H9 (cell line): Measurements from ENCODE around the gene AOC1. TPM values are rescaled to one million over a fixed set of nuclear protein-coding genes. Genes with fewer than 3 reads are reported as not detected.

ENCODE experiments used
- DNase-seq: peaks from one replicate; pipeline ENCODE4 v3.0.0-alpha.2; 2017
- H2AFZ ChIP-seq: one replicate; pipeline ENCODE4 v1.6.1; 2013; ENCODE audit warnings: mild to moderate bottlenecking, low read length, control low read depth, moderate library complexity
- H2AK5ac ChIP-seq: 2 replicates; pipeline ENCODE4 v1.6.1; 2013; ENCODE audit warnings: low read length, control low read depth, mixed read lengths; ENCODE audit not compliant: insufficient read length
- H2BK120ac ChIP-seq: one replicate; pipeline ENCODE4 v1.6.1; 2013; ENCODE audit warnings: low read depth, mild to moderate bottlenecking, low read length, control low read depth, inconsistent platforms; ENCODE audit not compliant: poor library complexity, severe bottlenecking
- H2BK12ac ChIP-seq: 2 replicates; pipeline ENCODE4 v1.6.1; 2013; ENCODE audit warnings: low read length, control low read depth, mixed read lengths, low read depth; ENCODE audit not compliant: insufficient read length
- H2BK15ac ChIP-seq: 2 replicates; pipeline ENCODE4 v1.6.1; 2013; ENCODE audit warnings: low read depth, low read length, control low read depth
- H2BK20ac ChIP-seq: one replicate; pipeline ENCODE4 v1.6.1; 2013; ENCODE audit warnings: low read depth, mild to moderate bottlenecking, low read length, control low read depth, inconsistent platforms; ENCODE audit not compliant: poor library complexity, severe bottlenecking
- H2BK5ac ChIP-seq: 2 replicates; pipeline ENCODE4 v1.6.1; 2013; ENCODE audit warnings: low read length, control low read depth, mixed read lengths; ENCODE audit not compliant: insufficient read length
- H3K14ac ChIP-seq: 2 replicates; pipeline ENCODE4 v1.6.1; 2013; ENCODE audit warnings: low read length, control low read depth; ENCODE audit not compliant: insufficient read depth
- H3K18ac ChIP-seq: 2 replicates; pipeline ENCODE4 v1.6.1; 2013; ENCODE audit warnings: low read depth, mild to moderate bottlenecking, mixed read lengths, low read length, control low read depth; ENCODE audit not compliant: insufficient read length
- H3K23ac ChIP-seq: 2 replicates; pipeline ENCODE4 v1.6.1; 2013; ENCODE audit warnings: low read length, control low read depth, mixed read lengths, low read depth; ENCODE audit not compliant: insufficient read length
- H3K23me2 ChIP-seq: 2 replicates; pipeline ENCODE4 v1.6.1; 2013; ENCODE audit warnings: low read depth, mild to moderate bottlenecking, mixed read lengths, low read length, control low read depth; ENCODE audit not compliant: insufficient read length, poor library complexity, severe bottlenecking
- H3K27ac ChIP-seq: 2 replicates; pipeline ENCODE4 v1.5.1; 2013; ENCODE audit warnings: low read length, control low read depth, mixed read lengths, low read depth; ENCODE audit not compliant: insufficient read length
- H3K27me3 ChIP-seq: 2 replicates; pipeline ENCODE4 v1.6.1; 2013; ENCODE audit warnings: low read length, control low read depth, inconsistent platforms; ENCODE audit not compliant: insufficient read depth
- H3K4ac ChIP-seq: 2 replicates; pipeline ENCODE4 v1.6.1; 2013; ENCODE audit warnings: low read depth, mild to moderate bottlenecking, control low read depth, inconsistent platforms, low read length, moderate library complexity
- H3K4me1 ChIP-seq: 2 replicates; pipeline ENCODE4 v1.6.1; 2013; ENCODE audit warnings: low read length, control low read depth, inconsistent platforms; ENCODE audit not compliant: insufficient read depth
- H3K4me2 ChIP-seq: 2 replicates; pipeline ENCODE4 v1.6.1; 2013; ENCODE audit warnings: low read length, control low read depth, mixed read lengths; ENCODE audit not compliant: insufficient read length, insufficient read depth
- H3K56ac ChIP-seq: 2 replicates; pipeline ENCODE4 v1.6.1; 2013; ENCODE audit warnings: low read depth, mild to moderate bottlenecking, mixed read lengths, low read length, control low read depth; ENCODE audit not compliant: insufficient read length
- H3K79me1 ChIP-seq: 2 replicates; pipeline ENCODE4 v1.6.1; 2013; ENCODE audit warnings: low read depth, mild to moderate bottlenecking, moderate library complexity, low read length, control low read depth, inconsistent platforms; ENCODE audit not compliant: insufficient read depth, poor library complexity, severe bottlenecking
- H3K79me2 ChIP-seq: 2 replicates; pipeline ENCODE4 v1.6.1; 2013; ENCODE audit warnings: low read length, control low read depth, inconsistent platforms; ENCODE audit not compliant: insufficient read depth
- H3K9ac ChIP-seq: 2 replicates; pipeline ENCODE4 v1.6.1; 2013; ENCODE audit warnings: low read length, control low read depth, mixed read lengths; ENCODE audit not compliant: insufficient read length; ENCODE audit errors: extremely low read depth
- H3K9me3 ChIP-seq: one replicate; pipeline ENCODE4 v1.6.1; 2013; ENCODE audit warnings: low read depth, low read length, inconsistent platforms; ENCODE audit not compliant: control insufficient read depth
- H3T11ph ChIP-seq: one replicate; pipeline ENCODE4 v1.6.1; 2013; ENCODE audit warnings: mild to moderate bottlenecking, low read length, control low read depth, inconsistent platforms
- H4K20me1 ChIP-seq: one replicate; pipeline ENCODE4 v1.6.1; 2013; ENCODE audit not compliant: control insufficient read depth, insufficient read length, insufficient read depth
- H4K5ac ChIP-seq: 2 replicates; pipeline ENCODE4 v1.6.1; 2013; ENCODE audit warnings: low read depth, mild to moderate bottlenecking, mixed read lengths, low read length, control low read depth; ENCODE audit not compliant: insufficient read length
- H4K8ac ChIP-seq: replicated peaks from 2 replicates; pipeline ENCODE4 v1.6.1; 2013; ENCODE audit warnings: low read length, control low read depth, mixed read lengths, low read depth; ENCODE audit not compliant: insufficient read length
- H4K91ac ChIP-seq: 2 replicates; pipeline ENCODE4 v1.6.1; 2013; ENCODE audit warnings: low read depth, mild to moderate bottlenecking, moderate library complexity, mixed read lengths, low read length, control low read depth; ENCODE audit not compliant: insufficient read length
- H3K27ac Mint-ChIP-seq, 3 experiments: 2 replicates in 2 of 3; 3 replicates in 1 of 3; pipeline ENCODE4 v1.8.0; 2020 to 2021; ENCODE audit warnings: mixed read lengths in 3 of 3, mild to moderate bottlenecking in 1 of 3, moderate library complexity in 1 of 3
- H3K27me3 Mint-ChIP-seq: 2 replicates; pipeline ENCODE4 v1.8.0; 2021; ENCODE audit warnings: low read depth, mild to moderate bottlenecking, moderate library complexity, mixed read lengths
- H3K36me3 Mint-ChIP-seq, 3 experiments: 2 replicates in 2 of 3; 3 replicates in 1 of 3; pipeline ENCODE4 v1.8.0; 2020 to 2021; ENCODE audit warnings: low read depth in 3 of 3, mixed read lengths in 3 of 3; ENCODE audit not compliant: insufficient read depth in 1 of 3
- H3K4me1 Mint-ChIP-seq, 2 experiments: 2 replicates each; pipeline ENCODE4 v1.8.0; 2020; ENCODE audit warnings: mixed read lengths in 2 of 2
- H3K4me3 Mint-ChIP-seq, 2 experiments: 2 replicates in 1 of 2; 3 replicates in 1 of 2; pipeline ENCODE4 v1.8.0; 2020 to 2021; ENCODE audit warnings: mild to moderate bottlenecking in 2 of 2, mixed read lengths in 2 of 2, moderate library complexity in 1 of 2
- H3K9me3 Mint-ChIP-seq, 2 experiments: 2 replicates in 1 of 2; 3 replicates in 1 of 2; pipeline ENCODE4 v1.8.0; 2020; ENCODE audit warnings: mild to moderate bottlenecking in 2 of 2, mixed read lengths in 2 of 2, moderate library complexity in 1 of 2
- WGBS: extraction: QIAGEN DNeasy Blood & Tissue Kit; methylation state at CpG from one replicate; pipeline ENCODE4 v1.1.7; 2013; ENCODE audit warnings: missing lambda C conversion rate, low lambda C conversion rate, mixed read lengths; ENCODE audit not compliant: insufficient read length; ENCODE audit errors: extremely low coverage; 5-methylcytosine and 5-hydroxymethylcytosine counted together
- total RNA-seq: library from RNA; stranded (reverse); gene quantifications from 2 replicates; pipeline ENCODE4 v1.2.1, GENCODE V29; 2021
- TF ChIP-seq, protein P1 (sequence below): fragments of 200-600 bp; sonication (generic); conservative IDR thresholded peaks from 3 replicates; pipeline ENCODE4 v1.8.0; 2021; ENCODE audit warnings: antibody characterized with exemption, mild to moderate bottlenecking

The AOC1 gene
- total RNA-seq, 1 experiment from 2014 or later = 0.28 TPM

DNA sequence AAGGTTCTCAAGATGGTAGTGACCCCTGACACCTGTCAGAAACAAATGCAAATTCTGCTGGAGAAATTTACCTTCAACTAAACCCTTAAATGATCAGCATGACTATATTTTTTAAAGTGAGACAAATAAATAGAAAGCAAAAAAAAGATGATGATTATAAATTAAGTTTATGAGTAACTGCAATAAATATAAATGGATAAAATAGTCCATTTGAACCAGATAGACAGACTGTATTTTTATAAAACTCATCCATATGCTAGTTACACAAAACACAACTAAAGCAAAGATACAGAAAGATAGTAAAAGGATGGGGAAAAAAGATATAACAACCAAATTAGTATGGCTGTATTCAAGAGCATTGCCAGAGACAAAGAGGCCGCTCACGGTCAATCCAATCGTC, 45.9 kb upstream of the AOC1 start:
- Histone ChIP-seq H2BK15ac (no peak overlapping the region), H2BK12ac (no peak overlapping the region), H4K5ac (no peak overlapping the region), H3K79me1 (no peaks in the 10 kb centered on the region), H4K8ac (no peak overlapping the region), H2BK20ac (no peak overlapping the region), H3K23me2 (no peaks in the 10 kb centered on the region), H2AK5ac (no peak overlapping the region), H3K14ac (no peak overlapping the region), H3K4ac (no peak overlapping the region), H3K27ac (no peak overlapping the region), H3K79me2 (no peaks in the 10 kb centered on the region), H3K56ac (no peak overlapping the region), H2BK5ac (no peak overlapping the region), H3K23ac (no peak overlapping the region), H3K4me2 (no peak overlapping the region), H3K9ac (no peak overlapping the region), H4K91ac (no peak overlapping the region), H3K9me3 (no peaks in the 10 kb centered on the region), H3T11ph (no peak overlapping the region), H3K4me1 (no peaks in the 10 kb centered on the region), H3K27me3 (peaks cover 13% of the 10 kb centered on the region; the same call in 1 of the 2 replicates), H4K20me1 (no peaks in the 10 kb centered on the region), H2AFZ (no peak overlapping the region), H2BK120ac (no peak overlapping the region), H3K18ac (no peak overlapping the region)
- DNase-seq = no peak
- Mint-ChIP-seq H3K9me3 (peaks cover 14 to 17% of the 10 kb centered on the region in 2 experiments), H3K27me3 (peaks cover 77% of the 10 kb centered on the region), H3K27ac (no peak overlapping the region), H3K36me3 (peaks cover 0 to 14% (median 7%) of the 10 kb centered on the region in 3 experiments; a peak in 3 of 7 replicates), H3K4me3 (no peak overlapping the region), H3K4me1 (peaks cover 0 to 10% of the 10 kb centered on the region in 2 experiments; a peak in 2 of 4 replicates)
- WGBS = no CpG with 5 or more reads among the region's 3 CpGs
- TF ChIP-seq, protein P1, sequence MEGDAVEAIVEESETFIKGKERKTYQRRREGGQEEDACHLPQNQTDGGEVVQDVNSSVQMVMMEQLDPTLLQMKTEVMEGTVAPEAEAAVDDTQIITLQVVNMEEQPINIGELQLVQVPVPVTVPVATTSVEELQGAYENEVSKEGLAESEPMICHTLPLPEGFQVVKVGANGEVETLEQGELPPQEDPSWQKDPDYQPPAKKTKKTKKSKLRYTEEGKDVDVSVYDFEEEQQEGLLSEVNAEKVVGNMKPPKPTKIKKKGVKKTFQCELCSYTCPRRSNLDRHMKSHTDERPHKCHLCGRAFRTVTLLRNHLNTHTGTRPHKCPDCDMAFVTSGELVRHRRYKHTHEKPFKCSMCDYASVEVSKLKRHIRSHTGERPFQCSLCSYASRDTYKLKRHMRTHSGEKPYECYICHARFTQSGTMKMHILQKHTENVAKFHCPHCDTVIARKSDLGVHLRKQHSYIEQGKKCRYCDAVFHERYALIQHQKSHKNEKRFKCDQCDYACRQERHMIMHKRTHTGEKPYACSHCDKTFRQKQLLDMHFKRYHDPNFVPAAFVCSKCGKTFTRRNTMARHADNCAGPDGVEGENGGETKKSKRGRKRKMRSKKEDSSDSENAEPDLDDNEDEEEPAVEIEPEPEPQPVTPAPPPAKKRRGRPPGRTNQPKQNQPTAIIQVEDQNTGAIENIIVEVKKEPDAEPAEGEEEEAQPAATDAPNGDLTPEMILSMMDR = no peak
